Suprapubic skin (tissue), 4 donors: ENCODE data around the gene STX11. TPM values are rescaled to one million over a fixed set of nuclear protein-coding genes. Genes with fewer than 3 reads are reported as not detected.

ENCODE experiments used
- DNase-seq, 2 donors: peaks; one replicate each; pipeline ENCODE4 v3.0.0-alpha.2; 2019; ENCODE audit warnings: low spot score in 2 of 2
- H3K27ac ChIP-seq: fragments of 200-600 bp; sonication (generic); one replicate; pipeline ENCODE4 v1.5.1; 2019
- H3K27me3 ChIP-seq: fragments of 200-600 bp; sonication (generic); one replicate; pipeline ENCODE4 v1.5.1; 2019
- H3K36me3 ChIP-seq: fragments of 200-600 bp; sonication (generic); one replicate; pipeline ENCODE4 v1.5.1; 2019
- H3K4me1 ChIP-seq: fragments of 200-600 bp; sonication (generic); one replicate; pipeline ENCODE4 v1.5.1; 2019
- H3K4me3 ChIP-seq: fragments of 200-600 bp; sonication (generic); one replicate; pipeline ENCODE4 v1.5.1; 2019; ENCODE audit warnings: mild to moderate bottlenecking
- H3K9me3 ChIP-seq: fragments of 200-600 bp; sonication (generic); one replicate; pipeline ENCODE4 v1.5.1; 2019
- EP300 ChIP-seq: sonication (generic); formaldehyde crosslinking; IDR thresholded peaks from one replicate; pipeline ENCODE4 v1.6.1; 2017; ENCODE audit warnings: antibody characterized with exemption
- POLR2A ChIP-seq, 2 donors: fragments of 450-650 bp; IDR thresholded peaks; one replicate each; pipeline ENCODE4 v1.6.1; 2017; ENCODE audit warnings: antibody characterized with exemption in 2 of 2, mild to moderate bottlenecking in 2 of 2, moderate library complexity in 2 of 2
- POLR2AphosphoS5 ChIP-seq, 3 donors: sonication (generic); formaldehyde crosslinking; IDR thresholded peaks; one replicate each; pipeline ENCODE4 v1.6.1; 2017; ENCODE audit warnings: antibody characterized with exemption in 3 of 3
- WGBS: methylation state at CpG from one replicate; pipeline ENCODE4 v1.1.5; 2018; 5-methylcytosine and 5-hydroxymethylcytosine counted together
- total RNA-seq, 4 donors: library from RNA; depleted of rRNA; stranded (reverse); fragments of >200 nt; gene quantifications; one replicate each; pipeline ENCODE4 v1.1.0, GENCODE V29; 2016
- TF ChIP-seq, protein P1 (sequence below), 2 donors: fragments of 200-600 bp in 1 of 2; fragments of 450-650 bp in 1 of 2; sonication (generic) in 1 of 2; IDR thresholded peaks; one replicate each; pipeline ENCODE4 v1.5.1; 2016 to 2019; ENCODE audit warnings: antibody characterized with exemption in 2 of 2, mild to moderate bottlenecking in 1 of 2, moderate library complexity in 1 of 2

Gene STX11
- total RNA-seq, 4 donors from 2014 or later = 12.4 to 28.2 (median 17.3) TPM

DNA sequence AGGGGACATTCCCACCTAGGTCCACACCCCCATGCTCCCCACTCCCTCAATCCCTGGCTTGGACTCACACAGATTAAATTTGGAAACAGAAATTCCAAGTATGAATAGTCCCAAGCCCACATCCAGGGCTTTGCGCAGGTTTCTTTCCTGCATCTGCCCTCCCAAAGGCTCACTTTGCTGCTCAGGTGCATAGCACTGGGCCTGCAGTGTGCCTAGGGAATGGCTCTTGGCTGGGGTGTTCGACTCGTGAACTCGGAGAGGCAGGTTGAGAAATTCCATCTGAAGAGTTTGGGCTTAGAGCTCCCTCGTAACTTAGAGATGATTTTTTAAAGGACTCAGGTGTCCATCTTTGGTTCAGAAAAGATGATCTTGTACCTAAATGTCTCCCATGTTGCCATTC is 40.1 kb upstream of the STX11 start:
- H3K9me3 ChIP-seq = no peaks in the 10 kb centered on the region
- no peak overlapping the region for H3K27ac ChIP-seq
- TF ChIP-seq, protein P1, sequence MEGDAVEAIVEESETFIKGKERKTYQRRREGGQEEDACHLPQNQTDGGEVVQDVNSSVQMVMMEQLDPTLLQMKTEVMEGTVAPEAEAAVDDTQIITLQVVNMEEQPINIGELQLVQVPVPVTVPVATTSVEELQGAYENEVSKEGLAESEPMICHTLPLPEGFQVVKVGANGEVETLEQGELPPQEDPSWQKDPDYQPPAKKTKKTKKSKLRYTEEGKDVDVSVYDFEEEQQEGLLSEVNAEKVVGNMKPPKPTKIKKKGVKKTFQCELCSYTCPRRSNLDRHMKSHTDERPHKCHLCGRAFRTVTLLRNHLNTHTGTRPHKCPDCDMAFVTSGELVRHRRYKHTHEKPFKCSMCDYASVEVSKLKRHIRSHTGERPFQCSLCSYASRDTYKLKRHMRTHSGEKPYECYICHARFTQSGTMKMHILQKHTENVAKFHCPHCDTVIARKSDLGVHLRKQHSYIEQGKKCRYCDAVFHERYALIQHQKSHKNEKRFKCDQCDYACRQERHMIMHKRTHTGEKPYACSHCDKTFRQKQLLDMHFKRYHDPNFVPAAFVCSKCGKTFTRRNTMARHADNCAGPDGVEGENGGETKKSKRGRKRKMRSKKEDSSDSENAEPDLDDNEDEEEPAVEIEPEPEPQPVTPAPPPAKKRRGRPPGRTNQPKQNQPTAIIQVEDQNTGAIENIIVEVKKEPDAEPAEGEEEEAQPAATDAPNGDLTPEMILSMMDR (IDR thresholded peaks at IDR 0.05) = no peak
- TF ChIP-seq POLR2AphosphoS5 (IDR thresholded peaks at IDR 0.05) (no peak), EP300 (no peak), POLR2A (IDR thresholded peaks at IDR 0.05) (no peak)
- WGBS = 84% methylated on average over 5 of the region's 5 CpGs
- no peak overlapping the region for H3K4me3 ChIP-seq
- no peaks in the 10 kb centered on the region for H3K36me3 ChIP-seq
- H3K27me3 ChIP-seq = no peaks in the 10 kb centered on the region
- no peaks in the 10 kb centered on the region for H3K4me1 ChIP-seq
- no peak for DNase-seq

DNA sequence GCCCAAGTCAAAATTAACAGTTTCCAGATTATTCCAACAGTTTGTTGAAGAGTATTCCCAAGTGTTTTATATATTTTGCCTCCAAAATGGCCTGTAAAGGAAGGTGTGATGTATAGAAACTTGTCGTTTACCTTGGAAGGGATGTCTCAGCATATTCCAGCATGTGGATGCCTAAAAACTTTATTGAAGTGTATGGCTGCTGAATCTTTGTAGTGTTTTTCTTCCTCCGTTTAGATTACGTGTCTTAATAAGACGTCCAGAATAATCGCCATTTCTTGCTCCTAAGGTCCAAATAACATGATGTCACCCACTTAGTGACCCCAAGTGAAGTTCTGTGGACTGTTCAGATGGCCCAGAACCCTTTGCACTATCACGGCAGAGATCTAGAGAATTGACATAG is 37.0 kb upstream of the STX11 start:
- Histone ChIP-seq H3K27me3 (no peaks in the 10 kb centered on the region), H3K4me1 (no peaks in the 10 kb centered on the region), H3K9me3 (no peaks in the 10 kb centered on the region), H3K27ac (no peak overlapping the region), H3K36me3 (no peaks in the 10 kb centered on the region), H3K4me3 (no peak overlapping the region)
- no peak for TF ChIP-seq EP300
- TF ChIP-seq POLR2A (IDR thresholded peaks at IDR 0.05) = no peak
- TF ChIP-seq, protein P1 (IDR thresholded peaks at IDR 0.05) = no peak
- TF ChIP-seq POLR2AphosphoS5 (IDR thresholded peaks at IDR 0.05) = no peak
- DNase-seq = no peak
- WGBS = 94% methylated on average over 6 of the region's 6 CpGs

DNA sequence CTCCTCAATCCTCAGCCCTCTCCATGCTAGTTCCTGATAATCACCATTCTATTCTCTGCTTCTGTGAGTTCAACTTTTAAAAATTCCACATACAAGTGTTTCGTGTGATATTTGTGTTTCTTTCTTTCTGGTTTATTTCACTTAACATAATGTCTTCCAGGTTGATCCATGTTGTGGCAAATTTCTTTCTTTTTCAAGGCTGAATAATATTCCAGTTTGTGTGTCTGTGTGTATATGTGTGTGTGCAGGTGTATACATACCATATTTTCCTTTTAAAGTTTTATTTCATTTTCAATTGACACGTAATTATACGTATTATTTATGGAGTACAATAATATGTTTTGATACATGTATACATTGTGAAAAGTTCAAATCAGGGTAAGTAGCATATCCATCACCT is 35.1 kb upstream of the STX11 start:
- 97% methylated on average over 3 of the region's 3 CpGs for WGBS

GRCh38 chr6:144119376-144119775 is 30.9 kb upstream of the STX11 start:
- no peaks in the 10 kb centered on the region for H3K27me3 ChIP-seq
- H3K4me3 ChIP-seq = no peak overlapping the region
- H3K27ac ChIP-seq = no peak overlapping the region
- no peaks in the 10 kb centered on the region for H3K36me3 ChIP-seq
- TF ChIP-seq, protein P1 (IDR thresholded peaks at IDR 0.05) = no peak
- TF ChIP-seq EP300 (no peak), POLR2AphosphoS5 (IDR thresholded peaks at IDR 0.05) (no peak), POLR2A (IDR thresholded peaks at IDR 0.05) (no peak)
- 91% methylated on average over 5 of the region's 5 CpGs for WGBS
- no peak for DNase-seq
- no peaks in the 10 kb centered on the region for H3K9me3 ChIP-seq
- H3K4me1 ChIP-seq = no peaks in the 10 kb centered on the region

More for the DNA sequence above, 35.1 kb upstream of the STX11 start:
- Histone ChIP-seq H3K27ac (no peak overlapping the region), H3K4me1 (no peaks in the 10 kb centered on the region), H3K4me3 (no peak overlapping the region), H3K9me3 (no peaks in the 10 kb centered on the region), H3K27me3 (no peaks in the 10 kb centered on the region), H3K36me3 (no peaks in the 10 kb centered on the region)
- DNase-seq = no peak
- no peak for TF ChIP-seq POLR2A (IDR thresholded peaks at IDR 0.05)

GRCh38 chr6:144122861-144123260 is 27.5 kb upstream of the STX11 start:
- no peaks in the 10 kb centered on the region for H3K4me1 ChIP-seq
- TF ChIP-seq POLR2AphosphoS5 (IDR thresholded peaks at IDR 0.05) (no peak), POLR2A (IDR thresholded peaks at IDR 0.05) (no peak), EP300 (no peak)
- TF ChIP-seq, protein P1 (IDR thresholded peaks at IDR 0.05) = no peak
- H3K9me3 ChIP-seq = no peaks in the 10 kb centered on the region
- no peak overlapping the region for H3K4me3 ChIP-seq
- H3K36me3 ChIP-seq = no peaks in the 10 kb centered on the region
- H3K27ac ChIP-seq = no peak overlapping the region
- H3K27me3 ChIP-seq = no peaks in the 10 kb centered on the region
- DNase-seq = no peak

DNA sequence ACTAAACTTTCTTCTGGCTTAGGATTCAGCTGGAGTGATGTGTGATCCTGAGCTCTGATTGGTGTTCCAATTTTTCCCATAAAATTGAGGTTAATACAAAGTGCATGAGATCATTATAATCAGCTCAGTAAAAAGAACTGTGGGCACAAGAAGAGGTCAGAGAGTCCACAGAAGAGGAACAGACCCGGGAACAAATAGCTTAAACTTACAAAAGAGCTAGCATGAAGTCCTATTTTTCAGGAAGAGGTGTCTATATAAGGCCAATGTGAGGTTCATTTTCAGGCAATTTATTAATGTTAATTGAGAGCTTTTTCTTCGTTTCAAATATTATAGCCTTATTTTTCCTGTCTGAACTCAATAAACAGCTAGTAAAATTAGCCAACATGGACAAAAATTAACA is 26.9 kb upstream of the STX11 start:
- H3K4me1 ChIP-seq = no peaks in the 10 kb centered on the region
- H3K4me3 ChIP-seq = no peak overlapping the region
- no peaks in the 10 kb centered on the region for H3K36me3 ChIP-seq
- H3K9me3 ChIP-seq = no peaks in the 10 kb centered on the region
- 64% methylated on average over 2 of the region's 2 CpGs for WGBS
- no peaks in the 10 kb centered on the region for H3K27me3 ChIP-seq
- TF ChIP-seq EP300 = no peak
- TF ChIP-seq, protein P1 (IDR thresholded peaks at IDR 0.05) = no peak
- no peak for TF ChIP-seq POLR2AphosphoS5 (IDR thresholded peaks at IDR 0.05)
- TF ChIP-seq POLR2A (IDR thresholded peaks at IDR 0.05) = no peak
- DNase-seq = no peak
- no peak overlapping the region for H3K27ac ChIP-seq
